Measurements from ENCODE around the gene IFI35.
"Not testable (repeated sequence)": the region's sequence is repeated elsewhere in the genome, so short reads cannot be mapped to it uniquely, and the experiment has no call there.

The IFI35 gene

GRCh38 chr17:43024407-43025289 lies 18.1 kb downstream of the IFI35 start, which contains the start of gene RND2:
RND2 (plus strand) TSS chr17:43025231; CDS start chr17:43025348, 117 bp downstream.
- DNase-seq (ENCODE audit: low read depth, low spot score) = peak; percentile 98

DNA sequence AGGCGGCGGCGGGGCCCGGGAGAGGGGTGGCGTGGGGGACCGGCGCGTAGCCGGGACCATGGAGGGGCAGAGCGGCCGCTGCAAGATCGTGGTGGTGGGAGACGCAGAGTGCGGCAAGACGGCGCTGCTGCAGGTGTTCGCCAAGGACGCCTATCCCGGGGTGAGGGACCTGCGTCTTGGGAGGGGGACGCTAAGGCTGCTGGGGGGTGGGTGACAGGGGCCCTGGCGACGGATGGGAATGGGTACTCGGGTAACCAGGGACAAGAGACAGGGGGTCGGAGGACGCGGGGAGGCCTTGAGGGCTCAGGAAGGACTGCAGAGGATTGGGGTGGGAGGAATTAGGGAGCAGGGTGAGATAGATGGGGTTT lies 18.7 kb downstream of the IFI35 start:
- no peak for DNase-seq (ENCODE audit: low read depth, low spot score)

GRCh38 chr17:43025766-43026537 lies 19.4 kb downstream of the IFI35 start:
- no peak for DNase-seq (ENCODE audit: low read depth, low spot score)

DNA sequence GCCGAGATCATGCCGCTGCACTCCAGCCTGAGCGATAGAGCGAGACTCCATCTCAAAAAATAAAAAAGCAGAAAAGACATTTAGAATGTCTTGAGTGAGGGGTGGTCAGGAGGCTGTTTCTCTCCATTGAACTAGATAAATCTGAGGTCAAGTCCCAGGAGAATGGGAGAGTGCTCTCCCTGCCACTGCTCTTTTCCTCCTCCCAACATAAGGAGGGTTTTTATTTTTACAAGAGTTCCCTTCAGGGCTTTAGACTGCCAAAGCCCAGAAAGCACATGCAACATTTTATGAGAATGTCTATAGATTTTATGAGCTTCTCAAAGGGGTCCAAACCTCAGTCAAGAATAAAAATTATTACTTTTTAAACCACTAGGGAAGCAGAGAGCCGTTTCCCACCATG lies 20.0 kb downstream of the IFI35 start:
- no peak for DNase-seq (ENCODE audit: low read depth, low spot score)

DNA sequence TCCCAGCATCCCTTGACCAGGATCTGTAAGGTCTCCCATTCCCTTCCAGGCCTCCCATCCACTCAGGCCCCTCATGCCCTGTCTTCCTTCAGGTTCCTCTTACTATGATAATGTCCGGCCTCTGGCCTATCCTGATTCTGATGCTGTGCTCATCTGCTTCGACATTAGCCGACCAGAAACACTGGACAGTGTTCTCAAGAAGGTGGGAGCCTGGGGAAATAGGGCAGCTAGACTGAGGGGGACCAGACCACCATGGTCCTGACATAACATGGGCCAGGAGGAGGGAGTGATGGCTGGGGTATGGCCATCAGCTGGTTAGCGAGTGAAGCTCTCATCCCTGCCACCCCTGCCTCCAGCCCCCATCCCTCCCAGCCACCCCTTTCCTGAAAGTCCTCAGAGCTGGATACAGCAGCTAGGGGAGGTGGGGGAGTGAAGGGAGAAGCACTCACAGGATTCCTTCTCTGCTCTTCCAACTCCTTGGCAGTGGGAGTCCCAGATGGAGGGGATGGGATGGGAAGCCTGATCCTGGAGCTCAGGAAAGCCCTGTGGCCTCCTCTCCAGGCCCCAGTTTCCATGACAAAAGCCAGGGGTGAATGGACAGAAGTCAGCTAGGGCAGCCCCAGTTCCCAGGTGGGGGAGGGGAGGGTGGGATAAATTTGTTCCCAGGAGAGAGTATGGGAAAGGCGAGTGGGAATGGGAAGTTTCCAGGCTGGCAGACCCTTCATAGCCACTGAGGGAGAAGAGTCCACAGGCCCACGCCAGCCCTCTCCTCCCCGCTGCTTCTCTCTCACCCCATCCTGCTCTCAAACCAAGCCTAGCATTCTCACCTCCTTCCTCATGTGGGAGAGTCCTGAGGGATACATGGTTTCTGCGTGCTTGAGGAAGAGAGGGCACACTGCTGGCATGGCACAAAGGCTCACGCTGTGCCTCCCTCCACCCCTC lies 20.8 kb downstream of the IFI35 start:
- DNase-seq (ENCODE audit: low read depth, low spot score) = no peak

DNA sequence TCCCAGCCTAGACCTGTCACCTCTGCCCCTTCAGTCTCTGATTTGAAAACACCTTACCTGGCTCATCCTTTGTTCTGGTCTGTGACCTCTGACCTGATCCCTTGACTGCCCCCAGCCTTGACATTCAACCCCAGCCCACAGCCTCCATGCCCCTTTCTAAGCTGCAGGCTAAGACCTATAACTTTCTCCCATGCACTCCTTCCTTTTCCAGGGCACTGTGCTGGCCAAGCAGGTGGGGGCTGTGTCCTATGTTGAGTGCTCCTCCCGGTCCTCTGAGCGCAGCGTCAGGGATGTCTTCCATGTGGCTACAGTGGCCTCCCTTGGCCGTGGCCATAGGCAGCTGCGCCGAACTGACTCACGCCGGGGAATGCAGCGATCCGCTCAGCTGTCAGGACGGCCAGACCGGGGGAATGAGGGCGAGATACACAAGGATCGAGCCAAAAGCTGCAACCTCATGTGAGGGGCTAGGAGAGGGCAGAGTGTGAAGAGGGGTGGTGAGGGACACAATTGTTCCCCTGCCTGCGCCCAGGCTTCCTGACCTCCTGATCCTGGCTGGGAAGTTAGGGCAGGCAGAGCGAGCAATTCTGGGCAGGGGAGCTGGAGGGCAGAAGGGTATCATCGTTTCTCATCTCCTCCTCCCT lies 21.8 kb downstream of the IFI35 start:
- no peak for DNase-seq (ENCODE audit: low read depth, low spot score)

- no peak for DNase-seq (ENCODE audit: low read depth, low spot score)
Measured at GRCh38 chr17:43030137-43030767, 23.7 kb downstream of the IFI35 start.

GRCh38 chr17:43031666-43032065 lies 25.1 kb downstream of the IFI35 start:
- no peak for DNase-seq (ENCODE audit: low read depth, low spot score)

DNA sequence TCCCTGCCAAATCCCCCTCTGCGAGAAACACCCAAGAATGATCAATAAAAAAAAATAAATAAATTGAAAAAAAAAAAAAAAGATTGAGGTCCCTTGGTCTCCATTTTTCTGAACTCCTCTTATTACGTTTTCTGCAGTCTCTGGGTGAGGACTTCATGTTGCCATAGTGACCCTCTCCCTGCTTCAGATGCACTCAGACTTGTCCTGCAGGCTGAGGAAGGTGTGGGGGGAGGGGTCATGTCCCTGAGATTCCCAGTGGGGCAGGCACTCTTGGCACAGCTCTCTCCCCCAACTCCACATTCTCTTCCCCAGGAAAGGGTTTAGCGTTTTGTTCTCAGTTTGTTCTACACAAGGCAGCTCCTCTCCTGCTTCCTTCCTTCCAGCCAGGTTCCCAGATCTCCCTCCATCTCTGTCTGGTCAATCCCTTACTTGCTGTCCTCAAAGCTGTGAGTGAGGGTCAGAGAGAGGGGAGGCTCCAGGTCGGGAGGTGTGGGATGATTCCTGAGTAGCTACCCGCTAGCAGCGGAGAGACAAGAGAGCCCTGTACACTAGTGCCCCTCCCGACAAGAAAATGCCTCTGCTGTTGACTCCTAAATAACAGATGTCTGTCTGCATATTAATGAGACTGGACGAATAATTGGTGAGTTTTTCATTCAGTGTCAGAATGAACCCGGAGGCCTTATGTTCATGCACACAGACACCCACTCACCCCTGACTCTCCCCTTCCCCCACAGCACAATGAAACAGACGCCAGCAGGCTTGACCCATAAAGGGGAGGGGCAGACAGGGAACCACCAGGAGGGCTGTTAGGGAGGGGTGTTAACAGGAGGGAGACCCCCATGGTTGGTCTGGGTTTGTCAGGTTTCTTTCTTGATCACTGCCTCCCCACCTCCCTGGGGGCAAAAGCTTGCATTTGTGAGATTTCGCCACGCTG lies 27.6 kb downstream of the IFI35 start:
- peak; percentile 72 for DNase-seq (ENCODE audit: low read depth, low spot score)

DNA sequence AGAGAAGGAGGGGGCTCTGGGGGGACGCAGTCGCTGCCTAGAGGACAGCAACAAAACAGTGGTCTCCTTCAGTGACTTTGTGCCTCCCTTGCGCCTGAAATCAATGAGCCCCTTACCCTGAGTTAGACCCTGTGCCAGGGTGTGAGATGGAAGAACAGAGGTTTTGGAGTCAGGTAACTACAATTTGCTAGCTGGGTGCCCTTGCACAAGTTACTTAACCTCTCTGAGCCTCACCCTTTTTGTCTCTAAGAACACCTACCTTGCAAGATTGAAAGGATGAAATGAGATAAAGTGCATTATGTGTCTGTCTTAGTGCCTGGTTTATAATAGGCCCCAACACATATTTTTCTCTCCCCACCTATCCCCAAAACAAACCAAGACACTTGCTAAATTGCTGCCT lies 28.3 kb downstream of the IFI35 start:
- DNase-seq (ENCODE audit: low read depth, low spot score) = no peak

DNA sequence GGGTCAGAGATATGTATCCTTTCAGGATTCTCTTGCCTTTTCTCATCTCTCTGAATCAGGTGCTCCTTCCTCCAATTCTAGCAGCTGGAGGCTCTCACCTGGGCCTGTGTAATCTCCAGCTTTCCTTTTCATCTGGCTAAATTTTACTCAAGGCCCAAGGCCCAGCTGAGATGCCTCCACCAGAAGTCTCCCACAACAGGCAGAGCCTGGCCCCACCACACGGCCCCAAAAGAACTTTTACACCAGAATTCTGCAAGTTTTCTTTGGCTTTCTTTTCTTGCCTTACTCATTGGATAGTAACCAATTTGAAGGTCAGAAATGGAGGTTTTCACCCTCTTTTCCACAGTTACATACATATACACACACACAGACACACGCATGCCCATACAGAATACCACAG lies 33.1 kb downstream of the IFI35 start:
- no peak for DNase-seq (ENCODE audit: low read depth, low spot score)

- no peak for DNase-seq (ENCODE audit: low read depth, low spot score)
Measured at GRCh38 chr17:43040655-43041054, 34.1 kb downstream of the IFI35 start.

- no peak for DNase-seq (ENCODE audit: low read depth, low spot score)
Measured at GRCh38 chr17:43042025-43042628, 35.5 kb downstream of the IFI35 start.

- DNase-seq (ENCODE audit: low read depth, low spot score) = no peak
Measured at GRCh38 chr17:43043307-43043706, 36.7 kb downstream of the IFI35 start.

DNA sequence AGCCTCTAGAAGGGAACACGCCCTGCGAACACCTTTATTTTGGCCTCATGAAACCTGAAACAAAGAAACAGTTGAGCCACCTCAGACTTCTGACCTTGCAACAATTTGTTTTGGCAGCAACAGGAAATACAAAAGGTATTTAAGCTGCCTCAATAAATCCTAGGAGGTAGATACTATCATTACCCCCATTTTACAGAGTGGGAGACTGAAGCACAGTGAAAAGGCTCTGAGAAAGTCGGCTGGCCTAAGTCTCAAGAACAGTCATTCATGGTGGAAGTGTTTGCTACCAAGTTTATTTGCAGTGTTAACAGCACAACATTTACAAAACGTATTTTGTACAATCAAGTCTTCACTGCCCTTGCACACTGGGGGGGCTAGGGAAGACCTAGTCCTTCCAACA lies 37.4 kb downstream of the IFI35 start:
- no peak for DNase-seq (ENCODE audit: low read depth, low spot score)

GRCh38 chr17:43051969-43052368 lies 45.4 kb downstream of the IFI35 start:
- no peak for DNase-seq (ENCODE audit: low read depth, low spot score)

GRCh38 chr17:43053008-43053407 lies 46.4 kb downstream of the IFI35 start:
- DNase-seq (ENCODE audit: low read depth, low spot score) = not testable (repeated sequence)

- DNase-seq (ENCODE audit: low read depth, low spot score) = no peak
Measured at GRCh38 chr17:43056051-43056450, 49.5 kb downstream of the IFI35 start.

DNA sequence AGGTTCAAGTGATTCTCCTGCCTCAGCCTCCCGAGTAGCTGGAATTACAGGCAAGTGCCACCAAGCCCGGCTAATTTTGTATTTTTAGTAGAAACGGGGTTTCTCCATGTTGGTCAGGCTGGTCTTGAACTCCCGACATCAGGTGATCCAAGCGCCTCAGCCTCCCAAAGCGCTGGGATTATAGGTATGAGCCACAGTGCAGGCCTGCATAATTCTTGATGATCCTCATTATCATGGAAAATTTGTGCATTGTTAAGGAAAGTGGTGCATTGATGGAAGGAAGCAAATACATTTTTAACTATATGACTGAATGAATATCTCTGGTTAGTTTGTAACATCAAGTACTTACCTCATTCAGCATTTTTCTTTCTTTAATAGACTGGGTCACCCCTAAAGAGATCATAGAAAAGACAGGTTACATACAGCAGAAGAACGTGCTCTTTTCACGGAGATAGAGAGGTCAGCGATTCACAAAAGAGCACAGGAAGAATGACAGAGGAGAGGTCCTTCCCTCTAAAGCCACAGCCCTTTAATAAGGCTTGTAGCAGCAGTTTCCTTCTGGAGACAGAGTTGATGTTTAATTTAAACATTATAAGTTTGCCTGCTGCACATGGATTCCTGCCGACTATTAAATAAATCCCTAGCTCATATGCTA lies 56.5 kb downstream of the IFI35 start:
- DNase-seq (ENCODE audit: low read depth, low spot score) = no peak

Measured in ELF-1 (cell line).